Vagina (tissue), 2 donors: ENCODE measurements around the gene CYSRT1.

Experiments used
- POLR2A ChIP-seq, 2 donors: fragments of 450-650 bp; IDR thresholded peaks; one replicate each; pipeline ENCODE4 v1.6.1; 2017; ENCODE audit warnings: antibody characterized with exemption in 2 of 2, mild to moderate bottlenecking in 2 of 2, moderate library complexity in 2 of 2
- POLR2AphosphoS5 ChIP-seq, 2 donors: sonication (generic); formaldehyde crosslinking; IDR thresholded peaks; one replicate each; pipeline ENCODE4 v1.9.0; 2017; ENCODE audit warnings: antibody characterized with exemption in 2 of 2, mild to moderate bottlenecking in 2 of 2, low read depth in 1 of 2; ENCODE audit not compliant: insufficient read depth in 1 of 2
- TF ChIP-seq, protein P1 (sequence below), 3 experiments: fragments of 450-650 bp in 2 of 3; fragments of 200-600 bp in 1 of 3; sonication (generic) in 1 of 3; IDR thresholded peaks; one replicate each; pipeline ENCODE4 v1.5.1; 2017 to 2019; ENCODE audit warnings: antibody characterized with exemption in 3 of 3, mild to moderate bottlenecking in 2 of 3, moderate library complexity in 2 of 3

DNA sequence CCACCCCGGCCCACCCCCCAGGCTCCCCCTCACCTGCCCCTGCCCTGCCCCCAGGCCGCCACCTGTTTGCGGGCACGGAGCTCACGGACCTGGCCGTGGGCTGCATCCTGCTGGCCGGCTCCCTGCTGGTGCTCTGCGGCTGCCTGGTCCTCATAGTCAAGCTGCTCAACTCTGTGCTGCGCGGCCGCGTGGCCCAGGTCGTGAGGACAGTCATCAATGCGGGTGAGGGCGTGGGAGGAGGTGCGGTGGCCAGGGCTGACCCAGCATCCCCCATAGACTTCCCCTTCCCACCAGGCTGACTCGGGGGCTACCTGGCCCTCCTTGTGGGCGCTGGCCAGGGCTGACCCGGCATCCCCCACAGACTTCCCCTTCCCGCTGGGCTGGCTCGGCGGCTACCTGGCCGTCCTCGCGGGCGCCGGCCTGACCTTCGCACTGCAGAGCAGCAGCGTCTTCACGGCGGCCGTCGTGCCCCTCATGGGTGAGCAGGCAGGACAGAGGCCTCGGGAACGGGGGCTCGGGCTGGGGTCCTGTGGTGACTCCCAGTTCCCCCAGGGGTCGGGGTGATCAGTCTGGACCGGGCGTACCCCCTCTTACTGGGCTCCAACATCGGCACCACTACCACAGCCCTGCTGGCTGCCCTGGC lies 9.2 kb downstream of the CYSRT1 start:
- TF ChIP-seq, protein P1, sequence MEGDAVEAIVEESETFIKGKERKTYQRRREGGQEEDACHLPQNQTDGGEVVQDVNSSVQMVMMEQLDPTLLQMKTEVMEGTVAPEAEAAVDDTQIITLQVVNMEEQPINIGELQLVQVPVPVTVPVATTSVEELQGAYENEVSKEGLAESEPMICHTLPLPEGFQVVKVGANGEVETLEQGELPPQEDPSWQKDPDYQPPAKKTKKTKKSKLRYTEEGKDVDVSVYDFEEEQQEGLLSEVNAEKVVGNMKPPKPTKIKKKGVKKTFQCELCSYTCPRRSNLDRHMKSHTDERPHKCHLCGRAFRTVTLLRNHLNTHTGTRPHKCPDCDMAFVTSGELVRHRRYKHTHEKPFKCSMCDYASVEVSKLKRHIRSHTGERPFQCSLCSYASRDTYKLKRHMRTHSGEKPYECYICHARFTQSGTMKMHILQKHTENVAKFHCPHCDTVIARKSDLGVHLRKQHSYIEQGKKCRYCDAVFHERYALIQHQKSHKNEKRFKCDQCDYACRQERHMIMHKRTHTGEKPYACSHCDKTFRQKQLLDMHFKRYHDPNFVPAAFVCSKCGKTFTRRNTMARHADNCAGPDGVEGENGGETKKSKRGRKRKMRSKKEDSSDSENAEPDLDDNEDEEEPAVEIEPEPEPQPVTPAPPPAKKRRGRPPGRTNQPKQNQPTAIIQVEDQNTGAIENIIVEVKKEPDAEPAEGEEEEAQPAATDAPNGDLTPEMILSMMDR (IDR thresholded peaks at IDR 0.05) = no peak
- no peak for TF ChIP-seq POLR2AphosphoS5 (IDR thresholded peaks at IDR 0.05; ENCODE audit: insufficient read depth in 1 of 2, low read depth in 1 of 2)
- TF ChIP-seq POLR2A (IDR thresholded peaks at IDR 0.05) = no peak
